Prostate gland (tissue), 2 donors: ENCODE measurements around the gene TSG101. TPM values are rescaled to one million over a fixed set of nuclear protein-coding genes. Genes with fewer than 3 reads are reported as not detected.

Experiments
- DNase-seq: peaks from one replicate; pipeline ENCODE4 v3.0.0-alpha.2; 2019; ENCODE audit warnings: low spot score
- H3K27ac ChIP-seq, 2 donors: fragments of 200-600 bp; sonication (generic); 2 replicates each; pipeline ENCODE4 v1.5.1; 2017 to 2019
- H3K27me3 ChIP-seq: fragments of 200-600 bp; sonication (generic); replicated peaks from 2 replicates; pipeline ENCODE4 v1.5.1; 2019; ENCODE audit not compliant: insufficient read depth
- H3K36me3 ChIP-seq, 2 donors: fragments of 200-600 bp; sonication (generic); 1 replicate in 1 of 2; 2 replicates in 1 of 2; pipeline versions ENCODE4 v1.5.1 to v1.8.1; 2017 to 2019
- H3K4me1 ChIP-seq: fragments of 200-600 bp; sonication (generic); replicated peaks from 2 replicates; pipeline ENCODE4 v1.5.1; 2019
- H3K4me3 ChIP-seq, 2 donors: fragments of 200-600 bp; sonication (generic); 2 replicates each; pipeline ENCODE4 v1.5.1; 2017 to 2019
- H3K9me3 ChIP-seq: fragments of 200-600 bp; sonication (generic); 2 replicates; pipeline ENCODE4 v1.5.1; 2017
- POLR2A ChIP-seq: fragments of 450-650 bp; IDR thresholded peaks from one replicate; pipeline ENCODE4 v1.6.1; 2016; ENCODE audit warnings: antibody characterized with exemption, mild to moderate bottlenecking
- POLR2AphosphoS5 ChIP-seq: sonication (generic); formaldehyde crosslinking; IDR thresholded peaks from one replicate; pipeline ENCODE4 v1.6.1; 2017; ENCODE audit warnings: antibody characterized with exemption
- WGBS: methylation state at CpG from one replicate; pipeline ENCODE4 v1.1.5; 2018; 5-methylcytosine and 5-hydroxymethylcytosine counted together
- intact Hi-C: fragments of 100-400 bp; cut with DNase I; formaldehyde crosslinking; loops from one replicate; pipeline ENCODE4 v1.14.2; 2022
- total RNA-seq, 2 donors: library from RNA; depleted of rRNA; stranded (reverse); fragments of >200 nt; gene quantifications; one replicate each; pipeline ENCODE4 v1.1.0, GENCODE V29; 2016
- TF ChIP-seq, protein P1 (sequence below), 4 experiments: fragments of 200-600 bp in 2 of 4; fragments of 450-650 bp in 2 of 4; sonication (generic) in 2 of 4; IDR thresholded peaks; 1 replicate in 3 of 4; 2 replicates in 1 of 4; pipeline ENCODE4 v1.5.1; 2016 to 2019; ENCODE audit warnings: antibody characterized with exemption in 4 of 4, mild to moderate bottlenecking in 2 of 4, moderate library complexity in 2 of 4

The TSG101 gene
- total RNA-seq, 2 donors from 2014 or later, result 60.5 to 94.5 TPM

GRCh38 chr11:18472587-18472986, 54.2 kb downstream of the TSG101 start:
- H3K4me3 ChIP-seq, result no peak overlapping the region
- no peaks in the 10 kb centered on the region for H3K4me1 ChIP-seq
- H3K27ac ChIP-seq, result no peak overlapping the region
- H3K36me3 ChIP-seq, result no peaks in the 10 kb centered on the region
- no peaks in the 10 kb centered on the region for H3K27me3 ChIP-seq
- intact Hi-C loops, result no loop called here
- H3K9me3 ChIP-seq, result no peaks in the 10 kb centered on the region
- TF ChIP-seq POLR2A (no peak), POLR2AphosphoS5 (no peak)
- TF ChIP-seq, protein P1, sequence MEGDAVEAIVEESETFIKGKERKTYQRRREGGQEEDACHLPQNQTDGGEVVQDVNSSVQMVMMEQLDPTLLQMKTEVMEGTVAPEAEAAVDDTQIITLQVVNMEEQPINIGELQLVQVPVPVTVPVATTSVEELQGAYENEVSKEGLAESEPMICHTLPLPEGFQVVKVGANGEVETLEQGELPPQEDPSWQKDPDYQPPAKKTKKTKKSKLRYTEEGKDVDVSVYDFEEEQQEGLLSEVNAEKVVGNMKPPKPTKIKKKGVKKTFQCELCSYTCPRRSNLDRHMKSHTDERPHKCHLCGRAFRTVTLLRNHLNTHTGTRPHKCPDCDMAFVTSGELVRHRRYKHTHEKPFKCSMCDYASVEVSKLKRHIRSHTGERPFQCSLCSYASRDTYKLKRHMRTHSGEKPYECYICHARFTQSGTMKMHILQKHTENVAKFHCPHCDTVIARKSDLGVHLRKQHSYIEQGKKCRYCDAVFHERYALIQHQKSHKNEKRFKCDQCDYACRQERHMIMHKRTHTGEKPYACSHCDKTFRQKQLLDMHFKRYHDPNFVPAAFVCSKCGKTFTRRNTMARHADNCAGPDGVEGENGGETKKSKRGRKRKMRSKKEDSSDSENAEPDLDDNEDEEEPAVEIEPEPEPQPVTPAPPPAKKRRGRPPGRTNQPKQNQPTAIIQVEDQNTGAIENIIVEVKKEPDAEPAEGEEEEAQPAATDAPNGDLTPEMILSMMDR (IDR thresholded peaks at IDR 0.05), result no peak
- no peak for DNase-seq

- intact Hi-C loops, result no loop called here
- no peak overlapping the region for H3K27ac ChIP-seq
- DNase-seq, result no peak
- no peaks in the 10 kb centered on the region for H3K36me3 ChIP-seq
- H3K9me3 ChIP-seq, result no peaks in the 10 kb centered on the region
- H3K27me3 ChIP-seq, result no peaks in the 10 kb centered on the region
- H3K4me3 ChIP-seq, result no peak overlapping the region
- TF ChIP-seq POLR2A, result no peak
- TF ChIP-seq, protein P1 (IDR thresholded peaks at IDR 0.05), result no peak
- TF ChIP-seq POLR2AphosphoS5, result no peak
- 93% methylated on average over 3 of the region's 3 CpGs for WGBS
- no peaks in the 10 kb centered on the region for H3K4me1 ChIP-seq
Measured at GRCh38 chr11:18471995-18472394, 54.7 kb downstream of the TSG101 start.

DNA sequence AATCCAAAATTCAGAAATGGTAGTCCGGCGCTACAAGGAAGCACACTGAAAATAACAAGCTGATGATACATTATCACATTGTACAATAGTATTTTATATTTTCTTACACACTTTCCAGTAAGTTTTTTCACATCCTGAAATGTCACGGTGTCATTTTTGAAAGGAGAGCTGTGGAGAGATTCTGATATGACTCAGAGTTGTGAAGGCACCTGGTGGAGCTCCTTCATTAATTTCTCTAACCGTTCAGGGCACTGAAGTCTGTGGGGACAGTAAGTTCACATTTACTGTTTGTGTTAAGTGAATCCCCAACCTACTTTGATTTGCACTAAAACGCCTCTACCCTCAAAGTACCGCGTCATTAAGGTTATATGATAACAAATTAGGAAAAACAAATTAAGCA, 57.8 kb downstream of the TSG101 start:
- H3K4me1 ChIP-seq, result no peaks in the 10 kb centered on the region
- no peaks in the 10 kb centered on the region for H3K27me3 ChIP-seq
- no peak overlapping the region for H3K4me3 ChIP-seq
- no peak overlapping the region for H3K27ac ChIP-seq
- no peaks in the 10 kb centered on the region for H3K9me3 ChIP-seq
- 88% methylated on average over 7 of the region's 7 CpGs for WGBS
- DNase-seq, result no peak
- no peak for TF ChIP-seq POLR2A
- TF ChIP-seq, protein P1 (IDR thresholded peaks at IDR 0.05), result no peak
- no peak for TF ChIP-seq POLR2AphosphoS5
- intact Hi-C loops, result no loop called here
- no peaks in the 10 kb centered on the region for H3K36me3 ChIP-seq

DNA sequence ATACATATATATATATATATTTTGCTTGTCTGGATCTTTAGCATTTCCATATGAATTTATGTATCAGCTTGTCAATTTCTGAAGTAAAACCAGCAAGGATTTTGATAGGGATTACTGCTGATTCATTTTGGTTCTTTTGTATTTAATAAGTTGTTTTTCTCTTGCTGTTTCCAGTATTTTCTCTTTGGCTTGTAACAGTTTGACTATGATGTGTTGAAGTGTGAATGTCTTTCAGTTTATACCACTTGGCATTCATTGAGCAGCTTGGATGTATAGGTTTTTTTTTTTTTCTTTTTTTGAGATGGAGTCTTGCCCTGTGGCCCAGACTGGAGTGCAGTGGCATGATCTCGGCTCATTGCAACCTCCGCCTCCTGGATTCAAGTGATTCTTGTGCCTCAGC, 58.7 kb downstream of the TSG101 start:
- no peaks in the 10 kb centered on the region for H3K27me3 ChIP-seq
- no peak overlapping the region for H3K4me3 ChIP-seq
- DNase-seq, result no peak
- intact Hi-C loops, result no loop called here
- 93% methylated on average over 2 of the region's 2 CpGs for WGBS
- H3K4me1 ChIP-seq, result no peaks in the 10 kb centered on the region
- no peak overlapping the region for H3K27ac ChIP-seq
- H3K9me3 ChIP-seq, result no peaks in the 10 kb centered on the region
- H3K36me3 ChIP-seq, result no peaks in the 10 kb centered on the region
- TF ChIP-seq POLR2AphosphoS5 (no peak), POLR2A (no peak)
- TF ChIP-seq, protein P1 (IDR thresholded peaks at IDR 0.05), result no peak

GRCh38 chr11:18466402-18466801, 60.3 kb downstream of the TSG101 start:
- H3K9me3 ChIP-seq, result no peaks in the 10 kb centered on the region
- no peak overlapping the region for H3K27ac ChIP-seq
- no peaks in the 10 kb centered on the region for H3K4me1 ChIP-seq
- intact Hi-C loops, result no loop called here
- 97% methylated on average over 2 of the region's 2 CpGs for WGBS
- H3K27me3 ChIP-seq, result no peaks in the 10 kb centered on the region
- TF ChIP-seq, protein P1 (IDR thresholded peaks at IDR 0.05), result no peak
- no peak for TF ChIP-seq POLR2A
- no peak for TF ChIP-seq POLR2AphosphoS5
- H3K4me3 ChIP-seq, result no peak overlapping the region
- no peaks in the 10 kb centered on the region for H3K36me3 ChIP-seq
- no peak for DNase-seq
